Osteocyte (in vitro differentiated cells): ENCODE results near the gene NAPA. TPM values are rescaled to one million over a fixed set of nuclear protein-coding genes. Genes with fewer than 3 reads are reported as not detected.

ENCODE experiments used
- DNase-seq: peaks from one replicate; pipeline ENCODE4 v3.0.0; 2021; ENCODE audit warnings: mixed read lengths; ENCODE audit not compliant: unreplicated experiment; ENCODE audit errors: extremely low spot score
- H3K27ac Mint-ChIP-seq: one replicate; pipeline ENCODE4 v1.8.0; 2021; ENCODE audit warnings: mild to moderate bottlenecking, mixed read lengths; ENCODE audit not compliant: unreplicated experiment
- H3K27me3 Mint-ChIP-seq: one replicate; pipeline ENCODE4 v1.8.0; 2021; ENCODE audit warnings: mixed read lengths; ENCODE audit not compliant: unreplicated experiment
- H3K36me3 Mint-ChIP-seq: one replicate; pipeline ENCODE4 v1.8.0; 2021; ENCODE audit warnings: mixed read lengths; ENCODE audit not compliant: unreplicated experiment
- H3K4me1 Mint-ChIP-seq: one replicate; pipeline ENCODE4 v1.8.0; 2021; ENCODE audit warnings: mixed read lengths; ENCODE audit not compliant: unreplicated experiment
- H3K4me3 Mint-ChIP-seq: one replicate; pipeline ENCODE4 v1.8.0; 2021; ENCODE audit warnings: mild to moderate bottlenecking, moderate library complexity, mixed read lengths; ENCODE audit not compliant: unreplicated experiment
- H3K9me3 Mint-ChIP-seq: one replicate; pipeline ENCODE4 v1.8.0; 2021; ENCODE audit warnings: mixed read lengths; ENCODE audit not compliant: unreplicated experiment
- CTCF ChIP-seq: fragments of 200-600 bp; sonication (generic); IDR thresholded peaks from 2 replicates; pipeline ENCODE4 v1.5.0; 2021; ENCODE audit warnings: antibody characterized with exemption, mild to moderate bottlenecking, moderate library complexity
- total RNA-seq: library from RNA; stranded (reverse); gene quantifications from 2 replicates; pipeline ENCODE4 v1.2.1, GENCODE V29; 2021

NAPA gene
- total RNA-seq, 1 donor from 2014 or later = 104 TPM

- Mint-ChIP-seq H3K4me3 (no peak overlapping the region), H3K27ac (no peak overlapping the region), H3K27me3 (peaks cover 15% of the 10 kb centered on the region), H3K9me3 (peaks cover 11% of the 10 kb centered on the region), H3K4me1 (no peaks in the 10 kb centered on the region), H3K36me3 (no peaks in the 10 kb centered on the region)
- no peak for DNase-seq
- TF ChIP-seq CTCF = no peak
These were observed 58.0 kb downstream of the NAPA start for GRCh38 chr19:47456721-47457474.

- Mint-ChIP-seq H3K4me1 (peaks cover 15% of the 10 kb centered on the region), H3K27ac (no peak overlapping the region), H3K9me3 (peaks cover 4% of the 10 kb centered on the region), H3K27me3 (peaks cover 59% of the 10 kb centered on the region), H3K4me3 (no peak overlapping the region), H3K36me3 (no peaks in the 10 kb centered on the region)
- TF ChIP-seq CTCF = no peak
- no peak for DNase-seq
These were observed 64.4 kb downstream of the NAPA start for GRCh38 chr19:47450478-47450877.

GRCh38 chr19:47448360-47448727 lies 66.5 kb downstream of the NAPA start:
- no peaks in the 10 kb centered on the region for H3K9me3 Mint-ChIP-seq
- H3K4me3 Mint-ChIP-seq = peak overlapping the region; percentile 35
- H3K36me3 Mint-ChIP-seq = no peaks in the 10 kb centered on the region
- peaks cover 68% of the 10 kb centered on the region for H3K27me3 Mint-ChIP-seq
- DNase-seq = no peak
- no peak overlapping the region for H3K27ac Mint-ChIP-seq
- no peak for TF ChIP-seq CTCF
- H3K4me1 Mint-ChIP-seq = peaks cover 17% of the 10 kb centered on the region

GRCh38 chr19:47447470-47448359 lies 67.1 kb downstream of the NAPA start:
- H3K27ac Mint-ChIP-seq = no peak overlapping the region
- DNase-seq = no peak
- peaks cover 17% of the 10 kb centered on the region for H3K4me1 Mint-ChIP-seq
- H3K9me3 Mint-ChIP-seq = no peaks in the 10 kb centered on the region
- no peak for TF ChIP-seq CTCF
- peaks cover 74% of the 10 kb centered on the region for H3K27me3 Mint-ChIP-seq
- no peaks in the 10 kb centered on the region for H3K36me3 Mint-ChIP-seq
- peak overlapping the region; percentile 41 for H3K4me3 Mint-ChIP-seq
